Mucosa of descending colon (tissue), 3 donors: ENCODE data around the gene SLC25A29. TPM values are rescaled to one million over a fixed set of nuclear protein-coding genes. Genes with fewer than 3 reads are reported as not detected.

Experiments used
- ATAC-seq: fragments of 200-7000 bp; cut with Tn5 transposase; one replicate; pipeline ENCODE4 v1.9.1; 2020; ENCODE audit warnings: mild to moderate bottlenecking, moderate library complexity
- DNase-seq, 3 donors: peaks; one replicate each; pipeline ENCODE4 v3.0.0-alpha.2; 2020
- H3K36me3 ChIP-seq: fragments of 200-600 bp; one replicate; pipeline ENCODE4 v1.8.0; 2021; ENCODE audit warnings: low read depth, mild to moderate bottlenecking
- H3K4me1 ChIP-seq: fragments of 200-600 bp; one replicate; pipeline ENCODE4 v1.8.0; 2021; ENCODE audit warnings: low read depth, mild to moderate bottlenecking
- H3K4me3 ChIP-seq: fragments of 200-600 bp; one replicate; pipeline ENCODE4 v1.8.0; 2021; ENCODE audit warnings: mild to moderate bottlenecking
- H3K9me3 ChIP-seq: fragments of 200-600 bp; one replicate; pipeline ENCODE4 v1.8.0; 2021; ENCODE audit warnings: mild to moderate bottlenecking
- intact Hi-C, 2 donors: fragments of 100-400 bp; cut with DNase I in 1 of 2; cut with micrococcal nuclease in 1 of 2; formaldehyde crosslinking; loops; one replicate each; pipeline versions ENCODE4 v1.11.0 to v1.11.1; 2022; cut with DNase I, micrococcal nuclease
- microRNA-seq: library from miRNA; unstranded; fragments of <30 nt; microRNA quantifications from one replicate; pipeline ENCODE4, GENCODE V29; 2019
- total RNA-seq, 3 donors: library from RNA; stranded (reverse); fragmentation: NEBNext Ultra II Directional in 2 of 3; extraction: Animal tissue kit (Norgen Biotek cat#: 25700) in 2 of 3; gene quantifications; one replicate each; pipeline versions ENCODE4 v1.2.1 to v1.2.4, GENCODE V29; 2021 to 2023
- TF ChIP-seq, protein P1 (sequence below): fragments of 200-600 bp; IDR thresholded peaks from one replicate; pipeline ENCODE4 v1.8.0; 2022; ENCODE audit warnings: antibody characterized with exemption, mild to moderate bottlenecking
- donor health status: DM: no; HTN: no; CAD: no; lungs with moderate emphysema.
- donor health status: DM: no; HTN: no; CAD: no.
- donor health status: DM: no; HTN: yes; CAD: no.

SLC25A29 gene
- total RNA-seq, 3 donors from 2014 or later: 19.6 to 28.2 (median 28.1) TPM

DNA sequence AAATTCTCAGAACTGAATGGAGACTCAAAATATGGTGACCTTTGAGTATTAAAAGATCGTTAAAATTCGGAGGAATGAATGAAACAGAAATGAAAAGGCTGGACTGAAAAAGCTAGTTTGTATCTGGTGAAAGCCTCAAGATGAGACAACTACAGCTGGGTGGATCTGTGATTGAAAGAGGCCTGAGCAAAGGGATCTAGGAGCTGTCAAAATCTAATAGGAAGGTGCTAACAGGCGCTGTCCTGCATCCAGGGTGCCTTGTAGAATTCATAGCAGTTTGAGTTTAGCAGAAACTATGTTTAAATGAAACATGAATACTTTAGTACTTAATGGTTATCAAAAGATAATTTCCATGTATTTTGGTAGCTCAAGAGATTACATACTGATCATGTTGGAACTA is 65.0 kb downstream of the SLC25A29 start:
- ATAC-seq (no peak), DNase-seq (no peak)
- intact Hi-C loops: no loop called here
- Histone ChIP-seq H3K4me1 (peaks cover 49% of the 10 kb centered on the region), H3K36me3 (no peaks in the 10 kb centered on the region), H3K9me3 (no peaks in the 10 kb centered on the region), H3K4me3 (no peak overlapping the region)
- TF ChIP-seq, protein P1, sequence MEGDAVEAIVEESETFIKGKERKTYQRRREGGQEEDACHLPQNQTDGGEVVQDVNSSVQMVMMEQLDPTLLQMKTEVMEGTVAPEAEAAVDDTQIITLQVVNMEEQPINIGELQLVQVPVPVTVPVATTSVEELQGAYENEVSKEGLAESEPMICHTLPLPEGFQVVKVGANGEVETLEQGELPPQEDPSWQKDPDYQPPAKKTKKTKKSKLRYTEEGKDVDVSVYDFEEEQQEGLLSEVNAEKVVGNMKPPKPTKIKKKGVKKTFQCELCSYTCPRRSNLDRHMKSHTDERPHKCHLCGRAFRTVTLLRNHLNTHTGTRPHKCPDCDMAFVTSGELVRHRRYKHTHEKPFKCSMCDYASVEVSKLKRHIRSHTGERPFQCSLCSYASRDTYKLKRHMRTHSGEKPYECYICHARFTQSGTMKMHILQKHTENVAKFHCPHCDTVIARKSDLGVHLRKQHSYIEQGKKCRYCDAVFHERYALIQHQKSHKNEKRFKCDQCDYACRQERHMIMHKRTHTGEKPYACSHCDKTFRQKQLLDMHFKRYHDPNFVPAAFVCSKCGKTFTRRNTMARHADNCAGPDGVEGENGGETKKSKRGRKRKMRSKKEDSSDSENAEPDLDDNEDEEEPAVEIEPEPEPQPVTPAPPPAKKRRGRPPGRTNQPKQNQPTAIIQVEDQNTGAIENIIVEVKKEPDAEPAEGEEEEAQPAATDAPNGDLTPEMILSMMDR: no peak

Small RNA genes lying within 50 kb of the gene (microRNA-seq; reads per million reads assigned to microRNA genes)
- gene MIR345 (126 reads per million, percentile 63 among the genes with 10 or more reads in this experiment), gene MIR6764 (not detected)

Other genes with a start within 250 kb of the SLC25A29 start
- gene EVL, start 241.0 kb downstream of the SLC25A29 start, total RNA-seq: 10 to 100 TPM; 32.0 to 42.8 (median 36.0) TPM
- gene DEGS2, start 146.8 kb downstream of the SLC25A29 start, total RNA-seq: 10 to 100 TPM in 2 of 3 donors, 1 to 10 TPM in 1; 6.2 to 28.5 (median 27.9) TPM
- gene YY1, start 67.3 kb downstream of the SLC25A29 start, total RNA-seq: 10 to 100 TPM; 60.8 to 78.7 (median 72.9) TPM
- under 1 TPM in 1 of 3 donors, not detected in 2; 0.17 TPM for gene SLC25A47, start 16.9 kb upstream of the SLC25A29 start, total RNA-seq
- 10 to 100 TPM in 2 of 3 donors, 1 to 10 TPM in 1; 7.8 to 11.1 (median 10.9) TPM for gene WDR25, start 70.0 kb upstream of the SLC25A29 start, total RNA-seq